DND-41 (cell line): ENCODE measurements around the gene RNF25.
"Not testable (repeated sequence)": the region's sequence is repeated elsewhere in the genome, so short reads cannot be mapped to it uniquely, and the experiment has no call there.

Experiments used
- ATAC-seq: fragments of 200-7000 bp; cut with Tn5 transposase; 3 replicates; pipeline ENCODE4 v1.9.1; 2021; ENCODE audit warnings: low read depth; ENCODE audit not compliant: insufficient read depth
- DNase-seq: peaks from one replicate; pipeline ENCODE4 v3.0.0-alpha.2; 2020
- H2AFZ ChIP-seq: 2 replicates; pipeline ENCODE4 v1.6.0; 2012; ENCODE audit warnings: low read depth, low read length
- H3K27ac ChIP-seq: 2 replicates; pipeline ENCODE4 v1.5.1; 2012; ENCODE audit warnings: low read length, inconsistent platforms
- H3K27me3 ChIP-seq: fragments of 200-600 bp; sonication (generic); 2 replicates; pipeline ENCODE4 v1.6.0; 2012; ENCODE audit warnings: low read length, mild to moderate bottlenecking, inconsistent platforms; ENCODE audit not compliant: insufficient read depth, poor library complexity
- H3K36me3 ChIP-seq: 2 replicates; pipeline ENCODE4 v1.5.1; 2012; ENCODE audit warnings: low read length, inconsistent platforms; ENCODE audit not compliant: insufficient read depth
- H3K4me1 ChIP-seq: 2 replicates; pipeline ENCODE4 v1.5.1; 2012; ENCODE audit warnings: mild to moderate bottlenecking, low read length; ENCODE audit not compliant: insufficient read depth
- H3K4me2 ChIP-seq: 2 replicates; pipeline ENCODE4 v1.6.0; 2012; ENCODE audit warnings: mild to moderate bottlenecking, moderate library complexity, low read length, inconsistent platforms; ENCODE audit not compliant: insufficient read depth
- H3K4me3 ChIP-seq, 2 experiments: fragments of 200-600 bp in 1 of 2; shearing (Covaris generic) in 1 of 2; 2 replicates each; pipeline ENCODE4 v1.5.1; 2012 to 2016; ENCODE audit warnings: inconsistent platforms in 2 of 2, low read length in 2 of 2, mild to moderate bottlenecking in 2 of 2, low read depth in 1 of 2, moderate library complexity in 1 of 2
- H3K79me2 ChIP-seq: 2 replicates; pipeline ENCODE4 v1.6.0; 2012; ENCODE audit warnings: low read length, inconsistent platforms; ENCODE audit not compliant: insufficient read depth
- H3K9ac ChIP-seq: 2 replicates; pipeline ENCODE4 v1.6.0; 2012; ENCODE audit warnings: low read depth, mild to moderate bottlenecking, inconsistent platforms, low read length, moderate library complexity
- H3K9me3 ChIP-seq: 2 replicates; pipeline ENCODE4 v1.5.1; 2012; ENCODE audit warnings: low read length, moderate library complexity, mild to moderate bottlenecking, inconsistent platforms; ENCODE audit not compliant: insufficient read depth, severe bottlenecking
- H4K20me1 ChIP-seq: 2 replicates; pipeline ENCODE4 v1.6.0; 2012; ENCODE audit warnings: low read length; ENCODE audit not compliant: insufficient read depth
- EZH2 ChIP-seq: IDR thresholded peaks from 3 replicates; pipeline ENCODE4 v1.6.1; 2012; ENCODE audit warnings: borderline replicate concordance, low read depth, mild to moderate bottlenecking, moderate library complexity, low read length, inconsistent platforms; ENCODE audit not compliant: severe bottlenecking
- TF ChIP-seq, protein P1 (sequence below): IDR thresholded peaks from 2 replicates; pipeline ENCODE4 v1.5.1; 2012; ENCODE audit warnings: borderline replicate concordance, low read length, moderate library complexity, mild to moderate bottlenecking; ENCODE audit not compliant: poor library complexity, severe bottlenecking; ENCODE audit errors: extremely low read depth

Gene RNF25

DNA sequence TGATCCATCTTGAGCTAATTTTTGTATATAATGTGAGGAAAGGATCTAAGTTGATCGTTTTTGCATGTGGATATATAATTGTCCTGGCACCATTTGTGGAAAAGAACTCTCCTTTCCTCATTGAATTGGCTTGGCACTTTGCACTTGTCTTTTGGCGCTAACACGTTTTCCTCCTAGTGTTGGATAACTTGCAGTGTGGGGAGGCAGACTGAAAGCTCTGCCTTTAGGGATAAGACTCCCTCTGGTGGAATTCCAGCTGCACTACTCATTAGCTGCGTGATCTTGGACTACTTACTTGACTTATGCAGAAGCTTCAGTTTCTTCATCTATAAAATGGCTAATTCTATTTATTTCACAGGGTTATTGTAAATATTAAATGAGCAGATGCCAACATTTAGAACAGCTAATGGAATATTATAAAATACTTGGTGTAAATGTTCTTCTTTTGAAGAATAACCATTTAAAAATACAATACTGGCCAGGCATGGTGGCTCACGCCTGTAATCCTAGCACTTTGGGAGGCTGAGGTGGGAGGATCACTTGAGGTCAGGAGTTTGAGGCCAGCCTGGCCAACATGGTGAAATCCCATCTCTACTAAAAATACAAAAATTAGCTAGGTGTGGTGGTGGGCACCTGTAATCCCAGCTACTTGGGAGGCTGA, 15.7 kb upstream of the RNF25 start:
- not testable (repeated sequence) for H2AFZ ChIP-seq, H3K27me3 ChIP-seq, H3K4me2 ChIP-seq, H3K36me3 ChIP-seq, H3K9ac ChIP-seq, H3K9me3 ChIP-seq, H3K27ac ChIP-seq, H3K4me3 ChIP-seq, H3K79me2 ChIP-seq, H4K20me1 ChIP-seq, H3K4me1 ChIP-seq
- ATAC-seq: peak; percentile 100
- TF ChIP-seq, protein P1, sequence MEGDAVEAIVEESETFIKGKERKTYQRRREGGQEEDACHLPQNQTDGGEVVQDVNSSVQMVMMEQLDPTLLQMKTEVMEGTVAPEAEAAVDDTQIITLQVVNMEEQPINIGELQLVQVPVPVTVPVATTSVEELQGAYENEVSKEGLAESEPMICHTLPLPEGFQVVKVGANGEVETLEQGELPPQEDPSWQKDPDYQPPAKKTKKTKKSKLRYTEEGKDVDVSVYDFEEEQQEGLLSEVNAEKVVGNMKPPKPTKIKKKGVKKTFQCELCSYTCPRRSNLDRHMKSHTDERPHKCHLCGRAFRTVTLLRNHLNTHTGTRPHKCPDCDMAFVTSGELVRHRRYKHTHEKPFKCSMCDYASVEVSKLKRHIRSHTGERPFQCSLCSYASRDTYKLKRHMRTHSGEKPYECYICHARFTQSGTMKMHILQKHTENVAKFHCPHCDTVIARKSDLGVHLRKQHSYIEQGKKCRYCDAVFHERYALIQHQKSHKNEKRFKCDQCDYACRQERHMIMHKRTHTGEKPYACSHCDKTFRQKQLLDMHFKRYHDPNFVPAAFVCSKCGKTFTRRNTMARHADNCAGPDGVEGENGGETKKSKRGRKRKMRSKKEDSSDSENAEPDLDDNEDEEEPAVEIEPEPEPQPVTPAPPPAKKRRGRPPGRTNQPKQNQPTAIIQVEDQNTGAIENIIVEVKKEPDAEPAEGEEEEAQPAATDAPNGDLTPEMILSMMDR: peak; percentile 80
- DNase-seq: peak; percentile 62

DNA sequence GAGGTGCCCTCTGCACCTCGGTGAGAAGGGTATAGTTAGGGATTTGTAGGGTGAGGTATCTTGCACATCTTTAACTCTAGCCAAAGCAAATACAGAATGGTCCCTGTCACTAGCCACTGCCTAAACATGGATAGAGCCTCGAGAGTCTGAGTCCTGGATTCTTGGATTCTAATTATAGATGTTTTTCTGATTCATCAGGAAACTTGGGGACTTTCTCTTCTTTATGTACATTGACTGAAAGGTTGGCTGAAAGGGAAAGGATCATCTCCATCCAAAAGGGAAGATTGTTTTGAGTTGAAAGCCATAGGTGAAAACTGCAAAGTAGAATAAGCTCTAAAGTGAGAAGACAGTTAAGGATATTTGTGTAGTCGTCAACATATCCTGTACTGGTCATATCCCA, 8.3 kb upstream of the RNF25 start:
- DNase-seq (no peak), ATAC-seq (no peak)
- no peak overlapping the region for H3K27ac ChIP-seq
- no peaks in the 10 kb centered on the region for H3K4me1 ChIP-seq
- no peak overlapping the region for H3K4me3 ChIP-seq
- H4K20me1 ChIP-seq: no peaks in the 10 kb centered on the region
- H3K9me3 ChIP-seq: no peaks in the 10 kb centered on the region
- H2AFZ ChIP-seq: no peak overlapping the region
- H3K27me3 ChIP-seq: no peaks in the 10 kb centered on the region
- no peaks in the 10 kb centered on the region for H3K36me3 ChIP-seq
- TF ChIP-seq, protein P1: no peak
- TF ChIP-seq EZH2: no peak
- H3K4me2 ChIP-seq: no peak overlapping the region
- no peaks in the 10 kb centered on the region for H3K79me2 ChIP-seq
- H3K9ac ChIP-seq: no peak overlapping the region

DNA sequence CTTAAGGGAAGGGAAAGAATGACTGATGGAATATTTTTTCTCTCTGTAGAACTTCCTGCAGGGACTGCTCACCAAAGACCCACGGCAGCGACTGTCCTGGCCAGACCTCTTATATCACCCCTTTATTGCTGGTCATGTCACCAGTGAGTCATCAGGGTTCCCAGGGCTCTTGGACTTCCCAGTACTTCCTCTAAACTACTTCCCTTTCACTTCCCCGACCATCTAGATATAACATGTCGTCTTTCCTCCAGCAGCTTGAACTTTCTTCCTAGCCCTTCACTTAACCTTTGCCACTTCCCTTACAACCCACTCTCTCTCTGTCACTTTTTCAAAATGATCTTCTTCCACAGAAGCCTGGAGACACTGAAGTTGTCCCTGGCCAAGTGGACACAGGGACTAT, 7.3 kb upstream of the RNF25 start:
- Histone ChIP-seq H3K9me3 (no peaks in the 10 kb centered on the region), H3K4me2 (no peak overlapping the region), H3K9ac (no peak overlapping the region), H3K4me3 (no peak overlapping the region), H3K27me3 (no peaks in the 10 kb centered on the region), H3K36me3 (no peaks in the 10 kb centered on the region), H3K79me2 (no peaks in the 10 kb centered on the region), H4K20me1 (no peaks in the 10 kb centered on the region), H3K27ac (no peak overlapping the region), H2AFZ (no peak overlapping the region), H3K4me1 (no peaks in the 10 kb centered on the region)
- ATAC-seq: no peak
- no peak for TF ChIP-seq EZH2
- TF ChIP-seq, protein P1: no peak
- no peak for DNase-seq
